Lung (tissue), 12 donors: ENCODE measurements around the gene IMPACT. TPM values are rescaled to one million over a fixed set of nuclear protein-coding genes. Genes with fewer than 3 reads are reported as not detected.

Source experiments
- ATAC-seq: fragments of 200-7000 bp; cut with Tn5 transposase; one replicate; pipeline ENCODE4 v1.9.1; 2020; ENCODE audit warnings: moderate number of reproducible peaks; ENCODE audit not compliant: insufficient read depth, low FRiP score
- DNase-seq, 3 donors: peaks; one replicate each; pipeline ENCODE4 v3.0.0-alpha.2; 2013 to 2017
- H3K27ac ChIP-seq, 2 donors: one replicate each; pipeline ENCODE4 v1.5.1; 2013; ENCODE audit warnings: mild to moderate bottlenecking in 2 of 2, moderate library complexity in 2 of 2, control low read depth in 1 of 2, inconsistent platforms in 1 of 2, low read depth in 1 of 2, low read length in 1 of 2
- H3K27me3 ChIP-seq, 3 donors: one replicate each; pipeline ENCODE4 v1.5.1; 2013; ENCODE audit warnings: low read length in 2 of 3; ENCODE audit not compliant: control insufficient read depth in 3 of 3, insufficient read depth in 3 of 3
- H3K36me3 ChIP-seq, 4 donors: one replicate each; pipeline ENCODE4 v1.5.1; 2013; ENCODE audit warnings: low read length in 4 of 4, mild to moderate bottlenecking in 1 of 4, moderate library complexity in 1 of 4; ENCODE audit not compliant: control insufficient read depth in 4 of 4, insufficient read depth in 4 of 4
- H3K4me1 ChIP-seq, 5 donors: one replicate each; pipeline ENCODE4 v1.5.1; 2013; ENCODE audit warnings: low read length in 5 of 5, mild to moderate bottlenecking in 2 of 5, moderate library complexity in 1 of 5; ENCODE audit not compliant: control insufficient read depth in 5 of 5, insufficient read depth in 5 of 5
- H3K4me3 ChIP-seq: one replicate; pipeline ENCODE4 v1.5.1; 2013; ENCODE audit warnings: mild to moderate bottlenecking, control low read depth, moderate library complexity
- H3K9ac ChIP-seq, 2 donors: one replicate each; pipeline ENCODE4 v1.5.1; 2013; ENCODE audit warnings: low read length in 2 of 2, control low read depth in 1 of 2; ENCODE audit not compliant: insufficient read depth in 1 of 2
- H3K9me3 ChIP-seq, 4 donors: one replicate each; pipeline ENCODE4 v1.5.1; 2013; ENCODE audit warnings: low read length in 3 of 4, mild to moderate bottlenecking in 1 of 4, moderate library complexity in 1 of 4; ENCODE audit not compliant: control insufficient read depth in 4 of 4, insufficient read depth in 3 of 4
- CTCF ChIP-seq: IDR thresholded peaks from 2 replicates; pipeline ENCODE4 v1.5.1; 2012; ENCODE audit warnings: mild to moderate bottlenecking; ENCODE audit errors: control extremely low read depth, extremely low read depth
- WGBS, 2 donors: extraction: QIAGEN DNeasy Blood & Tissue Kit; methylation state at CpG; one replicate each; pipeline ENCODE4 v1.1.7; 2013; 5-methylcytosine and 5-hydroxymethylcytosine counted together
- polyA plus RNA-seq, 2 donors: library from polyadenylated mRNA; stranded (reverse); fragments of 200-250 nt; gene quantifications; one replicate each; pipeline ENCODE4 v1.2.1, GENCODE V29; 2013
- total RNA-seq, 2 donors: library from RNA; depleted of rRNA in 1 of 2; stranded (reverse); fragments of >200 nt in 1 of 2; gene quantifications; one replicate each; pipeline ENCODE4 v1.2.1, GENCODE V29; 2014 to 2021
- donor health status: control.
- donor health status: control.
- donor health status: Bipolar disorder and iron deficiency.
- donor health status: healthy.
- donor health status: DM: yes; HTN: yes; CAD: no.

Gene IMPACT
- total and polyA plus RNA-seq, 4 donors = 12.0 to 29.6 (median 25.0) TPM

- no peak for DNase-seq
- no peaks in the 10 kb centered on the region for H3K9me3 ChIP-seq
- ATAC-seq = no peak
- H3K36me3 ChIP-seq = peaks cover 1 to 5% (median 2%) of the 10 kb centered on the region in 4 donors
- H3K9ac ChIP-seq = no peak overlapping the region
- H3K4me1 ChIP-seq = no peaks in the 10 kb centered on the region
- 91 to 95% methylated on average over 4 of the region's 4 CpGs for WGBS, 2 donors
- no peak overlapping the region for H3K4me3 ChIP-seq
- TF ChIP-seq CTCF = no peak
- H3K27ac ChIP-seq = no peak overlapping the region
- no peaks in the 10 kb centered on the region for H3K27me3 ChIP-seq
Observed at GRCh38 chr18:24456549-24456948, 30.1 kb downstream of the IMPACT start.

- DNase-seq (no peak), ATAC-seq (no peak)
- TF ChIP-seq CTCF = no peak
- Histone ChIP-seq H3K4me1 (no peaks in the 10 kb centered on the region), H3K27ac (no peak overlapping the region), H3K9me3 (no peaks in the 10 kb centered on the region), H3K36me3 (no peaks in the 10 kb centered on the region), H3K27me3 (no peaks in the 10 kb centered on the region), H3K9ac (no peak overlapping the region), H3K4me3 (no peak overlapping the region)
- 52 to 77% methylated on average over 4 of the region's 4 CpGs for WGBS, 2 donors
Observed at GRCh38 chr18:24459772-24460171, 33.3 kb downstream of the IMPACT start.

GRCh38 chr18:24460388-24460787, 33.9 kb downstream of the IMPACT start, which contains the start of gene HRH4:
TSS of gene HRH4 (plus strand) at chr18:24460637. CDS start at chr18:24460729, 92 bp downstream.
- no peak for TF ChIP-seq CTCF
- Histone ChIP-seq H3K9me3 (no peaks in the 10 kb centered on the region), H3K27ac (no peak within 1 kb of the TSS), H3K27me3 (no peaks in the 10 kb centered on the region), H3K4me3 (no peak within 1 kb of the TSS), H3K4me1 (no peaks in the 10 kb centered on the region), H3K36me3 (no peaks in the 10 kb centered on the region), H3K9ac (no peak within 1 kb of the TSS)
- DNase-seq (no peak), ATAC-seq (no peak)
- 27 to 58% methylated on average over 1 of the region's 1 CpG for WGBS, 2 donors

GRCh38 chr18:24461996-24462395, 35.5 kb downstream of the IMPACT start:
- TF ChIP-seq CTCF = no peak
- Histone ChIP-seq H3K4me1 (no peaks in the 10 kb centered on the region), H3K9me3 (no peaks in the 10 kb centered on the region), H3K27me3 (no peaks in the 10 kb centered on the region), H3K36me3 (no peaks in the 10 kb centered on the region), H3K9ac (no peak overlapping the region), H3K4me3 (no peak overlapping the region), H3K27ac (no peak overlapping the region)
- ATAC-seq (no peak), DNase-seq (no peak)
- 85 to 93% methylated on average over 8 of the region's 8 CpGs for WGBS, 2 donors
